Astrocyte (in vitro differentiated cells and primary cell): ENCODE measurements around the gene SAAL1. TPM values are rescaled to one million over a fixed set of nuclear protein-coding genes. Genes with fewer than 3 reads are reported as not detected.

Experiments used
- DNase-seq: peaks from one replicate; pipeline ENCODE4 v3.0.0-alpha.2; 2010; ENCODE audit warnings: low read depth
- FAIRE-seq: peaks from 2 replicates; lab custom pipeline; 2011; peaks lifted over from hg19 to GRCh38; lab: Jason Lieb, UNC
- H2AFZ ChIP-seq: 2 replicates; pipeline ENCODE4 v1.6.0; 2012; ENCODE audit warnings: low read depth, low read length, inconsistent platforms
- H3K27ac ChIP-seq: 2 replicates; pipeline ENCODE4 v1.5.1; 2011; ENCODE audit warnings: low read depth, low read length, inconsistent platforms
- H3K27me3 ChIP-seq: 2 replicates; pipeline ENCODE4 v1.6.0; 2011; ENCODE audit warnings: low read length, inconsistent platforms; ENCODE audit not compliant: insufficient read depth
- H3K36me3 ChIP-seq: 2 replicates; pipeline ENCODE4 v1.5.1; 2011; ENCODE audit warnings: low read length, inconsistent platforms; ENCODE audit not compliant: insufficient read depth
- H3K4me1 ChIP-seq: 2 replicates; pipeline ENCODE4 v1.5.1; 2011; ENCODE audit warnings: low read length, inconsistent platforms; ENCODE audit not compliant: insufficient read depth
- H3K4me2 ChIP-seq: 2 replicates; pipeline ENCODE4 v1.6.0; 2012; ENCODE audit warnings: low read length, inconsistent platforms
- H3K4me3 ChIP-seq: 2 replicates; pipeline ENCODE4 v1.5.1; 2011; ENCODE audit warnings: low read depth, mild to moderate bottlenecking, low read length, inconsistent platforms; ENCODE audit not compliant: insufficient read depth
- H3K79me2 ChIP-seq: 2 replicates; pipeline ENCODE4 v1.6.0; 2012; ENCODE audit warnings: mild to moderate bottlenecking, low read length, inconsistent platforms; ENCODE audit not compliant: insufficient read depth
- H3K9ac ChIP-seq: 2 replicates; pipeline ENCODE4 v1.6.0; 2012; ENCODE audit warnings: mild to moderate bottlenecking, low read length, inconsistent platforms
- H3K9me3 ChIP-seq: 2 replicates; pipeline ENCODE4 v1.5.1; 2012; ENCODE audit warnings: low read depth, mild to moderate bottlenecking, low read length, inconsistent platforms; ENCODE audit not compliant: insufficient read depth
- H4K20me1 ChIP-seq: 2 replicates; pipeline ENCODE4 v1.6.0; 2012; ENCODE audit warnings: low read length, inconsistent platforms; ENCODE audit not compliant: insufficient read depth
- H3K27ac Mint-ChIP-seq: one replicate; pipeline ENCODE4 v1.8.0; 2021; ENCODE audit warnings: mild to moderate bottlenecking, mixed read lengths; ENCODE audit not compliant: unreplicated experiment
- H3K27me3 Mint-ChIP-seq: one replicate; pipeline ENCODE4 v1.8.0; 2021; ENCODE audit warnings: low read depth, mixed read lengths; ENCODE audit not compliant: unreplicated experiment
- H3K36me3 Mint-ChIP-seq: one replicate; pipeline ENCODE4 v1.8.0; 2021; ENCODE audit warnings: low read depth, mixed read lengths; ENCODE audit not compliant: unreplicated experiment
- H3K4me1 Mint-ChIP-seq: one replicate; pipeline ENCODE4 v1.8.0; 2021; ENCODE audit warnings: low read depth, mixed read lengths; ENCODE audit not compliant: unreplicated experiment
- H3K4me3 Mint-ChIP-seq: one replicate; pipeline ENCODE4 v1.8.0; 2021; ENCODE audit warnings: mild to moderate bottlenecking, moderate library complexity, mixed read lengths; ENCODE audit not compliant: unreplicated experiment
- H3K9me3 Mint-ChIP-seq: one replicate; pipeline ENCODE4 v1.8.0; 2021; ENCODE audit warnings: mild to moderate bottlenecking, mixed read lengths; ENCODE audit not compliant: unreplicated experiment
- CTCF ChIP-seq: IDR thresholded peaks from 2 replicates; pipeline ENCODE4 v1.5.1; 2011; ENCODE audit warnings: low read depth, mild to moderate bottlenecking, inconsistent platforms, low read length, moderate library complexity; ENCODE audit not compliant: insufficient read depth
- EZH2 ChIP-seq: IDR thresholded peaks from 2 replicates; pipeline ENCODE4 v1.6.1; 2012; ENCODE audit warnings: mild to moderate bottlenecking, low read length, inconsistent platforms; ENCODE audit not compliant: insufficient read depth
- total RNA-seq: library from RNA; stranded (reverse); gene quantifications from 2 replicates; pipeline ENCODE4 v1.2.1, GENCODE V29; 2021

Gene SAAL1
- total RNA-seq, 1 donor from 2014 or later, result 13.1 TPM

GRCh38 chr11:18088966-18089365, 16.9 kb downstream of the SAAL1 start:
- no peak overlapping the region for H3K27ac Mint-ChIP-seq
- Histone ChIP-seq H4K20me1 (no peaks in the 10 kb centered on the region), H3K4me1 (no peaks in the 10 kb centered on the region), H3K9me3 (no peaks in the 10 kb centered on the region), H3K4me2 (no peak overlapping the region), H3K36me3 (peaks cover 34% of the 10 kb centered on the region), H3K79me2 (no peaks in the 10 kb centered on the region), H3K27me3 (no peaks in the 10 kb centered on the region), H3K4me3 (no peak overlapping the region), H3K27ac (no peak overlapping the region), H2AFZ (no peak overlapping the region), H3K9ac (no peak overlapping the region)
- FAIRE-seq, result no peak
- no peaks in the 10 kb centered on the region for H3K9me3 Mint-ChIP-seq
- no peak overlapping the region for H3K4me3 Mint-ChIP-seq
- TF ChIP-seq CTCF (no peak), EZH2 (no peak)
- H3K36me3 Mint-ChIP-seq, result peaks cover 13% of the 10 kb centered on the region
- H3K27me3 Mint-ChIP-seq, result no peaks in the 10 kb centered on the region
- peaks cover 9% of the 10 kb centered on the region for H3K4me1 Mint-ChIP-seq
- no peak for DNase-seq

GRCh38 chr11:18088366-18088765, 17.5 kb downstream of the SAAL1 start:
- Histone ChIP-seq H3K9ac (no peak overlapping the region), H2AFZ (no peak overlapping the region), H3K27me3 (no peaks in the 10 kb centered on the region), H3K4me2 (no peak overlapping the region), H3K4me3 (no peak overlapping the region), H3K79me2 (no peaks in the 10 kb centered on the region), H3K9me3 (no peaks in the 10 kb centered on the region), H4K20me1 (no peaks in the 10 kb centered on the region), H3K4me1 (no peaks in the 10 kb centered on the region), H3K27ac (no peak overlapping the region), H3K36me3 (peaks cover 31% of the 10 kb centered on the region)
- no peak overlapping the region for H3K4me3 Mint-ChIP-seq
- no peaks in the 10 kb centered on the region for H3K27me3 Mint-ChIP-seq
- DNase-seq (peak; percentile 18), FAIRE-seq (no peak)
- H3K27ac Mint-ChIP-seq, result no peak overlapping the region
- no peak for TF ChIP-seq CTCF
- TF ChIP-seq EZH2, result no peak
- peaks cover 9% of the 10 kb centered on the region for H3K4me1 Mint-ChIP-seq
- H3K9me3 Mint-ChIP-seq, result no peaks in the 10 kb centered on the region
- peaks cover 8% of the 10 kb centered on the region for H3K36me3 Mint-ChIP-seq

- FAIRE-seq, result no peak
These were observed 24.3 kb downstream of the SAAL1 start for GRCh38 chr11:18081551-18081950.

More at GRCh38 chr11:18081551-18081950, 24.3 kb downstream of the SAAL1 start:
- no peak overlapping the region for H3K27ac ChIP-seq
- Mint-ChIP-seq H3K9me3 (no peaks in the 10 kb centered on the region), H3K4me1 (peaks cover 4% of the 10 kb centered on the region), H3K4me3 (no peak overlapping the region), H3K27ac (no peak overlapping the region), H3K27me3 (no peaks in the 10 kb centered on the region), H3K36me3 (peaks cover 8% of the 10 kb centered on the region)
- H3K36me3 ChIP-seq, result peaks cover 14% of the 10 kb centered on the region
- no peak for TF ChIP-seq EZH2
- no peak for TF ChIP-seq CTCF
- no peak overlapping the region for H3K4me2 ChIP-seq
- no peak overlapping the region for H2AFZ ChIP-seq
- no peak for DNase-seq
- H3K4me3 ChIP-seq, result no peak overlapping the region
- H3K27me3 ChIP-seq, result no peaks in the 10 kb centered on the region
- H3K4me1 ChIP-seq, result no peaks in the 10 kb centered on the region
- H4K20me1 ChIP-seq, result no peaks in the 10 kb centered on the region
- H3K9ac ChIP-seq, result no peak overlapping the region
- H3K9me3 ChIP-seq, result no peaks in the 10 kb centered on the region
- H3K79me2 ChIP-seq, result no peaks in the 10 kb centered on the region
